Esophagus muscularis mucosa (tissue), 2 donors: Measurements from ENCODE around the gene SMIM1.

Experiments used
- POLR2A ChIP-seq: fragments of 450-650 bp; IDR thresholded peaks from one replicate; pipeline ENCODE4 v1.6.1; 2017; ENCODE audit warnings: antibody characterized with exemption, moderate library complexity, mild to moderate bottlenecking, low read depth
- POLR2AphosphoS5 ChIP-seq, 2 donors: sonication (generic); formaldehyde crosslinking; IDR thresholded peaks; one replicate each; pipeline ENCODE4 v1.6.1; 2017; ENCODE audit warnings: antibody characterized with exemption in 2 of 2

GRCh38 chr1:3744646-3745045 is 27.9 kb upstream of the SMIM1 start:
- TF ChIP-seq POLR2AphosphoS5 (IDR thresholded peaks at IDR 0.05): no peak
- no peak for TF ChIP-seq POLR2A
